ENCODE results near the gene STARD3. TPM values are rescaled to one million over a fixed set of nuclear protein-coding genes. Genes with fewer than 3 reads are reported as not detected.
"Not testable (repeated sequence)": the region's sequence is repeated elsewhere in the genome, so short reads cannot be mapped to it uniquely, and the experiment has no call there.

The STARD3 gene
- total RNA-seq, 4 donors from 2014 or later = 102 to 212 (median 145) TPM

DNA sequence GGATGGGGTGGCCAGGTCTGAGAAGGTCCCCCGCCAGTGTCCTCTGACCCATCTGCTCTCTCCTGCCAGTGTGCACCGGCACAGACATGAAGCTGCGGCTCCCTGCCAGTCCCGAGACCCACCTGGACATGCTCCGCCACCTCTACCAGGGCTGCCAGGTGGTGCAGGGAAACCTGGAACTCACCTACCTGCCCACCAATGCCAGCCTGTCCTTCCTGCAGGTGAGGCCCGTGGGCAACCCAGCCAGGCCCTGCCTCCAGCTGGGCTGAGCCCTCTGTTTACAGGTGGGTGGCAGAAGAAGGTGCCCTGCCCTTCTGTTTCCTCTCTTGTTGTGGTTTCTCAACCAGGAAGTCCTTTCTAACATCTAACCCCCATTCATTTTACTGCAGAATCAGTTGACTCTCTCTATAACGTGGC, 70.0 kb downstream of the STARD3 start:
- no peak for TF ChIP-seq POLR2A (IDR thresholded peaks at IDR 0.05)
- TF ChIP-seq CTCF (IDR thresholded peaks at IDR 0.05) = no peak
- no peaks in the 10 kb centered on the region for H3K9me3 ChIP-seq
- peak in 1 of 3 donors; percentile 64 for DNase-seq
- peaks cover 0 to 47% (median 0%) of the 10 kb centered on the region in 3 donors for H3K36me3 ChIP-seq
- H3K4me3 ChIP-seq = peak overlapping the region in 1 of 4 donors; percentile 24
- peaks cover 3 to 66% (median 6%) of the 10 kb centered on the region in 4 donors for H3K4me1 ChIP-seq
- peak overlapping the region in 3 of 4 donors; percentile 76 to 92 (median 91) for H3K27ac ChIP-seq
- H3K27me3 ChIP-seq = no peaks in the 10 kb centered on the region

GRCh38 chr17:39709319-39709997, 72.5 kb downstream of the STARD3 start:
- no peaks in the 10 kb centered on the region for H3K27me3 ChIP-seq
- no peak for DNase-seq
- peaks cover 0 to 72% (median 0%) of the 10 kb centered on the region in 3 donors for H3K36me3 ChIP-seq
- no peak overlapping the region for H3K27ac ChIP-seq
- no peak for TF ChIP-seq CTCF (IDR thresholded peaks at IDR 0.05)
- no peak for TF ChIP-seq POLR2A (IDR thresholded peaks at IDR 0.05)
- no peaks in the 10 kb centered on the region for H3K9me3 ChIP-seq
- H3K4me1 ChIP-seq = peaks cover 0 to 41% (median 6%) of the 10 kb centered on the region in 4 donors
- no peak overlapping the region for H3K4me3 ChIP-seq

- Histone ChIP-seq H3K27me3 (no peaks in the 10 kb centered on the region), H3K36me3 (peaks cover 0 to 80% (median 0%) of the 10 kb centered on the region in 3 donors), H3K27ac (no peak overlapping the region), H3K4me1 (peaks cover 0 to 32% (median 2%) of the 10 kb centered on the region in 4 donors), H3K4me3 (no peak overlapping the region), H3K9me3 (no peaks in the 10 kb centered on the region)
- TF ChIP-seq POLR2A (IDR thresholded peaks at IDR 0.05) (no peak), CTCF (IDR thresholded peaks at IDR 0.05) (no peak)
- no peak for DNase-seq
These were observed 73.3 kb downstream of the STARD3 start for GRCh38 chr17:39709998-39710964.

DNA sequence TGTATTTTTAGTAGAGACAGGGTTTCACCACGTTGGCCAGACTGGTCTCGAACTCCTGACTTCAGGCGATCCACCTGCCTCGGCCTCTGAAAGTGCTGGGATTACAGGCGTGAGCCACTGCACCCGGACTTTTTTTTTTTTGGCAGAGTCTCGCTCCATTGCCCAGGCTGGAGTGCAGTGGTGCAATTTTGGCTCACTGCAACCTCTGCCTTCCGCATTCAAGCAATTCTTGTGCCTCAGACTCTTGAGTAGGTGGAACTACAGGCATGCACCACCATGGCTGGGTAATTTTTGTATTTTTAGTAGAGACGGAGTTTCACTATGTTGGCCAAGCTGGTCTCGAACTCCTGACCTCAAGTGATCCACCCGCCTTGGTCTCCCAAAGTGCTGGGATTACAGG, 74.1 kb downstream of the STARD3 start:
- H3K4me3 ChIP-seq, H3K27ac ChIP-seq: not testable (repeated sequence)
- H3K36me3 ChIP-seq = peaks cover 0 to 88% (median 0%) of the 10 kb centered on the region in 3 donors

DNA sequence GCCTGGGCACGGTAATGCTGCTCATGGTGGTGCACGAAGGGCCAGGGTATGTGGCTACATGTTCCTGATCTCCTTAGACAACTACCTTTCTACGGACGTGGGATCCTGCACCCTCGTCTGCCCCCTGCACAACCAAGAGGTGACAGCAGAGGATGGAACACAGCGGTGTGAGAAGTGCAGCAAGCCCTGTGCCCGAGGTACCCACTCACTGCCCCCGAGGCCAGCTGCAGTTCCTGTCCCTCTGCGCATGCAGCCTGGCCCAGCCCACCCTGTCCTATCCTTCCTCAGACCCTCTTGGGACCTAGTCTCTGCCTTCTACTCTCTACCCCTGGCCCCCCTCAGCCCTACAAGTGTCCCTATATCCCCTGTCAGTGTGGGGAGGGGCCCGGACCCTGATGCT, 74.9 kb downstream of the STARD3 start:
- H3K4me1 ChIP-seq = peaks cover 0 to 26% (median under 1%) of the 10 kb centered on the region in 4 donors
- no peaks in the 10 kb centered on the region for H3K9me3 ChIP-seq
- H3K27me3 ChIP-seq = no peaks in the 10 kb centered on the region
- no peak for DNase-seq
- no peak overlapping the region for H3K27ac ChIP-seq
- TF ChIP-seq POLR2A (IDR thresholded peaks at IDR 0.05) (no peak), CTCF (IDR thresholded peaks at IDR 0.05) (no peak)
- H3K36me3 ChIP-seq = peaks cover 0 to 96% (median 0%) of the 10 kb centered on the region in 3 donors
- no peak overlapping the region for H3K4me3 ChIP-seq

More for the DNA sequence above, 74.1 kb downstream of the STARD3 start:
- H3K9me3 ChIP-seq, DNase-seq, H3K27me3 ChIP-seq: not testable (repeated sequence)
- peaks cover 0 to 26% (median 1%) of the 10 kb centered on the region in 4 donors for H3K4me1 ChIP-seq

Other genes with a start within 250 kb of the STARD3 start
- 10 to 100 TPM; 20.5 to 34.7 (median 26.6) TPM for gene FBXL20, start 235.5 kb upstream of the STARD3 start, total RNA-seq
- gene MED1, start 185.9 kb upstream of the STARD3 start, total RNA-seq = 10 to 100 TPM; 22.5 to 41.0 (median 36.8) TPM
- gene CDK12, start 175.7 kb upstream of the STARD3 start, total RNA-seq = 100 to 1,000 TPM in 1 of 4 donors, 10 to 100 TPM in 3; 55.3 to 132 (median 81.2) TPM
- gene NEUROD2, start 29.2 kb upstream of the STARD3 start, total RNA-seq = not detected
- gene PPP1R1B, start 10.2 kb upstream of the STARD3 start, total RNA-seq = 100 to 1,000 TPM in 3 of 4 donors, 10 to 100 TPM in 1; 71.8 to 161 (median 125) TPM
- 1 to 10 TPM in 2 of 4 donors, under 1 TPM in 1, not detected in 1; 0.53 to 1.9 (median 1.1) TPM for gene TCAP, start 28.2 kb downstream of the STARD3 start, total RNA-seq
- gene PNMT, start 31.3 kb downstream of the STARD3 start, total RNA-seq = 10 to 100 TPM in 1 of 4 donors, 1 to 10 TPM in 3; 1.4 to 28.1 (median 1.8) TPM
- gene PGAP3, start 50.9 kb downstream of the STARD3 start, total RNA-seq = 10 to 100 TPM; 15.7 to 72.3 (median 65.1) TPM
- 100 to 1,000 TPM; 104 to 339 (median 247) TPM for gene ERBB2, start 62.9 kb downstream of the STARD3 start, total RNA-seq
- 10 to 100 TPM; 44.6 to 74.9 (median 57.9) TPM for gene MIEN1, start 93.4 kb downstream of the STARD3 start, total RNA-seq
- gene GRB7, start 100.8 kb downstream of the STARD3 start, total RNA-seq = 10 to 100 TPM; 14.0 to 64.0 (median 26.3) TPM
- 10 to 100 TPM in 1 of 4 donors, 1 to 10 TPM in 3; 5.4 to 45.4 (median 7.0) TPM for gene IKZF3, start 227.2 kb downstream of the STARD3 start, total RNA-seq
- gene ZPBP2, start 231.1 kb downstream of the STARD3 start, total RNA-seq = not detected

Measured in Peyer's patch (tissue), 4 donors.